Spleen (tissue), 11 donors: ENCODE results near the gene IRS1. TPM values are rescaled to one million over a fixed set of nuclear protein-coding genes. Genes with fewer than 3 reads are reported as not detected.

ENCODE experiments used
- DNase-seq: peaks from one replicate; pipeline ENCODE4 v3.0.0-alpha.2; 2020
- H3K27ac ChIP-seq, 8 donors: fragments of 200-600 bp; sonication (generic) in 7 of 8; 1 replicate in 4 of 8; 2 replicates in 4 of 8; pipeline versions ENCODE4 v1.5.0 to v1.8.0; 2016 to 2021; ENCODE audit warnings: inconsistent platforms in 4 of 8, mild to moderate bottlenecking in 4 of 8, moderate library complexity in 1 of 8
- H3K27me3 ChIP-seq, 7 donors: fragments of 200-600 bp; sonication (generic) in 6 of 7; replicated peaks in 1 of 7; 1 replicate in 4 of 7; 2 replicates in 3 of 7; pipeline versions ENCODE4 v1.5.0 to v1.8.0; 2016 to 2021; ENCODE audit warnings: inconsistent platforms in 3 of 7, mild to moderate bottlenecking in 1 of 7
- H3K36me3 ChIP-seq, 6 donors: fragments of 200-600 bp; sonication (generic) in 5 of 6; 1 replicate in 4 of 6; 2 replicates in 2 of 6; pipeline versions ENCODE4 v1.5.0 to v1.8.0; 2016 to 2021; ENCODE audit warnings: inconsistent platforms in 2 of 6
- H3K4me1 ChIP-seq, 6 donors: fragments of 200-600 bp; sonication (generic) in 5 of 6; 1 replicate in 3 of 6; 2 replicates in 3 of 6; pipeline versions ENCODE4 v1.5.0 to v1.8.0; 2016 to 2021; ENCODE audit warnings: inconsistent platforms in 3 of 6
- H3K4me3 ChIP-seq, 8 donors: fragments of 200-600 bp; sonication (generic) in 7 of 8; 1 replicate in 4 of 8; 2 replicates in 4 of 8; pipeline versions ENCODE4 v1.5.0 to v1.8.0; 2016 to 2021; ENCODE audit warnings: inconsistent platforms in 4 of 8, mild to moderate bottlenecking in 4 of 8, moderate library complexity in 2 of 8
- H3K9me3 ChIP-seq, 8 donors: fragments of 200-600 bp; sonication (generic) in 7 of 8; 1 replicate in 4 of 8; 2 replicates in 4 of 8; pipeline versions ENCODE4 v1.5.0 to v1.8.0; 2016 to 2021; ENCODE audit warnings: inconsistent platforms in 4 of 8
- CTCF ChIP-seq, 11 experiments: fragments of 200-600 bp in 7 of 11; fragments of 450-650 bp in 4 of 11; sonication (generic) in 4 of 11; IDR thresholded peaks in 8 of 11; conservative IDR thresholded peaks in 3 of 11; 1 replicate in 7 of 11; 2 replicates in 4 of 11; pipeline versions ENCODE4 v1.4.0 to v1.8.0; 2016 to 2021; ENCODE audit warnings: antibody characterized with exemption in 11 of 11, inconsistent platforms in 4 of 11, mild to moderate bottlenecking in 1 of 11
- POLR2A ChIP-seq, 3 donors: fragments of 450-650 bp; IDR thresholded peaks; one replicate each; pipeline ENCODE4 v1.5.1; 2017; ENCODE audit warnings: antibody characterized with exemption in 3 of 3, mild to moderate bottlenecking in 1 of 3
- POLR2AphosphoS5 ChIP-seq, 3 donors: sonication (generic); formaldehyde crosslinking; IDR thresholded peaks; one replicate each; pipeline ENCODE4 v1.5.1; 2017; ENCODE audit warnings: antibody characterized with exemption in 3 of 3
- WGBS, 5 donors: extraction: QIAGEN DNeasy Blood & Tissue Kit in 3 of 5; methylation state at CpG; one replicate each; pipeline versions ENCODE4 v1.1.5 to v1.1.7; 2013 to 2018; 5-methylcytosine and 5-hydroxymethylcytosine counted together
- intact Hi-C: fragments of 100-400 bp; cut with DNase I; formaldehyde crosslinking; loops from one replicate; pipeline ENCODE4 v1.15.0; 2023; ENCODE audit warnings: low total_unique reads
- polyA plus RNA-seq, 3 donors: library from polyadenylated mRNA; stranded (reverse); fragments of 200-250 nt; gene quantifications; one replicate each; pipeline ENCODE4 v1.2.1, GENCODE V29; 2013
- total RNA-seq, 7 donors: library from RNA; depleted of rRNA in 3 of 7; stranded (reverse); fragments of >200 nt in 3 of 7; fragmentation: NEBNext Ultra II Directional in 4 of 7; extraction: Animal tissue kit (Norgen Biotek cat#: 25700) in 4 of 7; gene quantifications; one replicate each; pipeline versions ENCODE4 v1.1.0 to v1.2.1, GENCODE V29; 2016 to 2021
- donor health status: healthy with polysubstance abuse.
- donor health status: DM: no; HTN: no; CAD: no; lungs with moderate emphysema.
- donor health status: DM: no; HTN: no; CAD: no.
- donor health status: Bipolar disorder and iron deficiency.
- donor health status: healthy.
- donor health status: DM: no; HTN: no; CAD: no.
- donor health status: DM: yes; HTN: yes; CAD: no.

The IRS1 gene
- total and polyA plus RNA-seq, 10 donors = 0.89 to 11.6 (median 8.2) TPM

GRCh38 chr2:226717719-226718118 lies 81.9 kb downstream of the IRS1 start:
- TF ChIP-seq POLR2A (IDR thresholded peaks at IDR 0.05) (no peak), CTCF (IDR thresholded peaks at IDR 0.05 in 8 of 11, conservative IDR thresholded peaks at IDR 0.05 in 3 of 11) (no peak), POLR2AphosphoS5 (IDR thresholded peaks at IDR 0.05) (no peak)
- no peaks in the 10 kb centered on the region for H3K4me1 ChIP-seq
- no peak overlapping the region for H3K27ac ChIP-seq
- no peak for DNase-seq
- intact Hi-C loops = no loop called here
- no peaks in the 10 kb centered on the region for H3K36me3 ChIP-seq
- H3K27me3 ChIP-seq = peaks cover 0 to 22% (median 0%) of the 10 kb centered on the region in 7 donors
- no peaks in the 10 kb centered on the region for H3K9me3 ChIP-seq
- no peak overlapping the region for H3K4me3 ChIP-seq
- 72 to 91% (median 77%) methylated on average over 1 of the region's 1 CpG for WGBS, 5 donors

- intact Hi-C loops = no loop called here
- TF ChIP-seq POLR2AphosphoS5 (IDR thresholded peaks at IDR 0.05) (no peak), CTCF (IDR thresholded peaks at IDR 0.05 in 8 of 11, conservative IDR thresholded peaks at IDR 0.05 in 3 of 11) (no peak), POLR2A (IDR thresholded peaks at IDR 0.05) (no peak)
- Histone ChIP-seq H3K4me3 (no peak overlapping the region), H3K36me3 (no peaks in the 10 kb centered on the region), H3K9me3 (no peaks in the 10 kb centered on the region), H3K27ac (no peak overlapping the region), H3K27me3 (peaks cover 0 to 22% (median 0%) of the 10 kb centered on the region in 7 donors), H3K4me1 (no peaks in the 10 kb centered on the region)
- DNase-seq = no peak
Observed at GRCh38 chr2:226716126-226716525, 83.5 kb downstream of the IRS1 start.

GRCh38 chr2:226715347-226715990 lies 84.2 kb downstream of the IRS1 start:
- Histone ChIP-seq H3K4me1 (no peaks in the 10 kb centered on the region), H3K4me3 (no peak overlapping the region), H3K9me3 (no peaks in the 10 kb centered on the region), H3K27ac (no peak overlapping the region), H3K36me3 (no peaks in the 10 kb centered on the region), H3K27me3 (peaks cover 0 to 22% (median 0%) of the 10 kb centered on the region in 7 donors)
- no peak for DNase-seq
- no peak for TF ChIP-seq CTCF (IDR thresholded peaks at IDR 0.05 in 8 of 11, conservative IDR thresholded peaks at IDR 0.05 in 3 of 11)
- intact Hi-C loops = no loop called here
- WGBS, 5 donors = 73 to 87% (median 84%) methylated on average over 3 of the region's 3 CpGs

- DNase-seq = no peak
- no peaks in the 10 kb centered on the region for H3K36me3 ChIP-seq
- TF ChIP-seq POLR2A (IDR thresholded peaks at IDR 0.05) = no peak
- TF ChIP-seq CTCF (IDR thresholded peaks at IDR 0.05 in 8 of 11, conservative IDR thresholded peaks at IDR 0.05 in 3 of 11) = no peak
- TF ChIP-seq POLR2AphosphoS5 (IDR thresholded peaks at IDR 0.05) = no peak
- H3K9me3 ChIP-seq = no peaks in the 10 kb centered on the region
- no peaks in the 10 kb centered on the region for H3K4me1 ChIP-seq
- H3K27ac ChIP-seq = no peak overlapping the region
- H3K4me3 ChIP-seq = no peak overlapping the region
- 81 to 95% (median 90%) methylated on average over 1 of the region's 1 CpG for WGBS, 5 donors
- peaks cover 0 to 4% (median 0%) of the 10 kb centered on the region in 7 donors for H3K27me3 ChIP-seq
- intact Hi-C loops = no loop called here
Observed at GRCh38 chr2:226712941-226713340, 86.7 kb downstream of the IRS1 start.
